Progenitor cell of endocrine pancreas (in vitro differentiated cells): ENCODE measurements around the gene IER3. TPM values are rescaled to one million over a fixed set of nuclear protein-coding genes. Genes with fewer than 3 reads are reported as not detected.
"Not testable (repeated sequence)": the region's sequence is repeated elsewhere in the genome, so short reads cannot be mapped to it uniquely, and the experiment has no call there.

ENCODE experiments used
- DNase-seq: peaks from one replicate; pipeline ENCODE4 v3.0.0; 2021; ENCODE audit warnings: low spot score; ENCODE audit not compliant: unreplicated experiment
- H3K27ac Mint-ChIP-seq: 2 replicates; pipeline ENCODE4 v1.8.0; 2021; ENCODE audit warnings: mild to moderate bottlenecking, moderate library complexity, mixed read lengths
- H3K27me3 Mint-ChIP-seq: 2 replicates; pipeline ENCODE4 v1.8.0; 2021; ENCODE audit warnings: mixed read lengths
- H3K36me3 Mint-ChIP-seq: 2 replicates; pipeline ENCODE4 v1.8.0; 2022; ENCODE audit warnings: mixed read lengths; ENCODE audit not compliant: insufficient read depth
- H3K4me1 Mint-ChIP-seq: 2 replicates; pipeline ENCODE4 v1.8.0; 2021; ENCODE audit warnings: low read depth, mixed read lengths
- H3K4me3 Mint-ChIP-seq: 2 replicates; pipeline ENCODE4 v1.8.0; 2021; ENCODE audit warnings: low read depth, mild to moderate bottlenecking, moderate library complexity, mixed read lengths
- H3K9me3 Mint-ChIP-seq: 2 replicates; pipeline ENCODE4 v1.8.0; 2021; ENCODE audit warnings: low read depth, mixed read lengths
- CTCF ChIP-seq: fragments of 200-600 bp; sonication (generic); IDR thresholded peaks from one replicate; pipeline ENCODE4 v1.5.0; 2021; ENCODE audit warnings: antibody characterized with exemption, mild to moderate bottlenecking; ENCODE audit not compliant: unreplicated experiment
- total RNA-seq: library from RNA; stranded (reverse); gene quantifications from 2 replicates; pipeline ENCODE4 v1.2.1, GENCODE V29; 2021

The IER3 gene
- total RNA-seq, 1 donor from 2014 or later: 23.2 TPM

GRCh38 chr6:30767944-30768301 lies 23.6 kb upstream of the IER3 start:
- no peaks in the 10 kb centered on the region for H3K36me3 Mint-ChIP-seq
- H3K4me1 Mint-ChIP-seq: peaks cover 45% of the 10 kb centered on the region
- H3K9me3 Mint-ChIP-seq: no peaks in the 10 kb centered on the region
- DNase-seq: no peak
- no peaks in the 10 kb centered on the region for H3K27me3 Mint-ChIP-seq
- no peak overlapping the region for H3K4me3 Mint-ChIP-seq
- no peak overlapping the region for H3K27ac Mint-ChIP-seq
- no peak for TF ChIP-seq CTCF

- Mint-ChIP-seq H3K27me3 (no peaks in the 10 kb centered on the region), H3K4me1 (peaks cover 46% of the 10 kb centered on the region), H3K9me3 (no peaks in the 10 kb centered on the region), H3K4me3 (no peak overlapping the region), H3K36me3 (no peaks in the 10 kb centered on the region), H3K27ac (no peak overlapping the region)
- DNase-seq: no peak
- no peak for TF ChIP-seq CTCF
Observed at GRCh38 chr6:30767158-30767943, 23.0 kb upstream of the IER3 start.

DNA sequence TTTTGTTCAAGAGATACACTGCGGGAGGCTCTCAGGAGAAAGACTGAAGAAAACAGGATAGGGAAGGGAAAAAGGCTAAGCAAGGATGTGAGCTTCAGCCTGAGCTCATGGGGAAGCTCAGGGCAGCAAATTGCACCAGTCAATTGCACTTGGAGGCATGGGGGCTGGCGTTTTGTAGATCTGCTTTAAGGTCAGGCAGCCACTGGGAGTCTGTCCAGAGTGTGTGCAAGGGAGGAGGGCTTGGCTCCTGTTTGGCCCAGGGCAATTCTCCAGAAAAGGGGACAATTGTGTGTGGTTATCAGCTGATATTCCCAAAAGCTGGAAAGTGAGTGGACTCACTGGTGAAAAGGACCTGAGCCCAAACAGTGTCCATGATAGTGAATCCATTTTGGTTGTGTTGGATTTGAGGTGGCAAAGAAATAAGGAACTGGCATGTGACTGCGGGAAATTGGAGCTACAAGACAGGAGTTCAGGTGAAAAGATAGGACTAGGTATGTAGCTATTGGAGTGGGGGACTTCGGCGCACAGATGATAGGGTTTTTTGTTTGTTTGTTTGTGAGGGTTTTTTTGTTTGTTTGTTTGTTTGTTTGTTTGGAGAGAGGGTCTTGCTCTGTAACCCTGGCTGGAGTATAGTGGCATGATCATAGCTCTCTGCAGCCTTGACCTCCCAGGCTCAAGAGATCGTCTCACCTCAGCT lies 22.3 kb upstream of the IER3 start:
- no peak for TF ChIP-seq CTCF
- Mint-ChIP-seq H3K4me3 (no peak overlapping the region), H3K9me3 (no peaks in the 10 kb centered on the region), H3K27me3 (no peaks in the 10 kb centered on the region), H3K36me3 (no peaks in the 10 kb centered on the region), H3K4me1 (peaks cover 46% of the 10 kb centered on the region), H3K27ac (peak overlapping the region; percentile 71)
- no peak for DNase-seq

DNA sequence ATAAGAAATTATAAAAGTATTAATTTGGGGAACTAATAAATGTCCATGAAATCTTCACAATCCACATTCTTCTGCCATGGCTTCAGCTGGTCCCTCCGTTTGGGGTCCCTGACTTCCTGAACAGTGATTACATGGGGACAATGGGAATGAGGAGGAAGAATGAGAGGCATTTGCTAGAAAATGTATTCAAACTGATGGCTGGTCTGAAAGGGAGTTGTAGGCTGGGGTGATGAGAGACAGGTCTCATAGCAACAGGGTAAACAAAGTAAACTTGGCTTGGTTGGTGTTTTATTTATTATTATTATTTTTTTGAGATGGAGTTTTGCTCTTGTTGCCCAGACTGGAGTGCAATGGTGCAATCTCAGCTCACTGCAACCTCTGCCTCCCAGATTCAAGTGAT lies 21.1 kb upstream of the IER3 start:
- H3K27me3 Mint-ChIP-seq, DNase-seq, H3K4me3 Mint-ChIP-seq, H3K36me3 Mint-ChIP-seq, H3K9me3 Mint-ChIP-seq: not testable (repeated sequence)
- peak overlapping the region; percentile 81 for H3K27ac Mint-ChIP-seq
- H3K4me1 Mint-ChIP-seq: peaks cover 46% of the 10 kb centered on the region

- peaks cover 43% of the 10 kb centered on the region for H3K4me1 Mint-ChIP-seq
- H3K36me3 Mint-ChIP-seq, H3K27me3 Mint-ChIP-seq, DNase-seq, H3K9me3 Mint-ChIP-seq: not testable (repeated sequence)
- H3K4me3 Mint-ChIP-seq: peak overlapping the region; percentile 51
- peak overlapping the region; percentile 94 for H3K27ac Mint-ChIP-seq
Observed at GRCh38 chr6:30764490-30765043, 20.2 kb upstream of the IER3 start.

DNA sequence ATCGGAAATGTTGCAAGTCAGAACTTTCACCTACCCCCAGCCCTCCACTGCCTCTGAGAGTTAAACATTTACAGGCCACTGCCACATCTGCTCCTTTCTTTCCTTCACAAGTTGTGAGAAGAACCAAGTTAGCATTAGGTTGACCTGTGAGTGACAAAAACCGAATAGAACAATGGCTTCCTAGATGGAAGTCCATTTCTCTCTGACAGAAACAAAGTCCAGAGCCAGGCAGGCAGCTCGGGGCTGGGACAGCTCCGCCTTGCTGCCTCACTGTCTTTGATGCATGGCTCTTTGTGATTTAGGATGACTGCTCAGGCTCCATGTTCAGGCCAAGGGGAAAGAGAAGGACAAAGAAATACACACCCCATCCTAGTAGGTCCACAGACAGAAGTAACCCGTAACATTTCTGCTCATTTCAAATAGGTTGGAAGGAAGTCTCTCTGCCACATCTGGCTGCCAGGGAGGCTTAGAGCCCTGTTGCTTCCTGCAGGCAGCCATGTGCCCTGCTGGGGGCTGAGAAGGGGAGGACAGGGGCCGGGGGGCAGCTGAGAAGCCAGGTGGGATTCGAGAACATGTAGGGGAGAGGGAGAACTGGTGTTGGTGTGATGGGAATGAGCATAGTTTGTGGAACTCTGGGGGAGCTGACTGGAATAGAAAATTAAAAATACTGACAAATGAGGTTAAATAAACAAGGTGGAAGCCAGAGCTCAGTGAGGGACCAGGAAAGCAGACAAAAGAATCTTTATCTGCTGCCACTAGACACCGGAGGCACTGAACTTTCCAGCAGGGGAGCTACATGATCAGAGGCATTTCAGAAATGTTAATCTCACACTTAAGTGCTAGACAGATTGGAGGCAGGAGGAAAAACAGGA lies 19.5 kb upstream of the IER3 start:
- Mint-ChIP-seq H3K4me1 (peaks cover 44% of the 10 kb centered on the region), H3K36me3 (no peaks in the 10 kb centered on the region), H3K27me3 (no peaks in the 10 kb centered on the region), H3K9me3 (no peaks in the 10 kb centered on the region), H3K4me3 (peak overlapping the region; percentile 51), H3K27ac (peak overlapping the region; percentile 94)
- TF ChIP-seq CTCF: peak; percentile 28
- no peak for DNase-seq
